NCI-H2196 (cell line): ENCODE measurements around the gene IL12B.
"Not testable (repeated sequence)": the region's sequence is repeated elsewhere in the genome, so short reads cannot be mapped to it uniquely, and the experiment has no call there.

Experiments used
- DNase-seq: peaks from one replicate; lab custom pipeline; 2025; ENCODE audit not compliant: unreplicated experiment; lab: John Stamatoyannopoulos, UW

Gene IL12B

GRCh38 chr5:159333545-159333925, 3.2 kb upstream of the IL12B start:
- no peak for DNase-seq

GRCh38 chr5:159332800-159333544, 2.7 kb upstream of the IL12B start:
- no peak for DNase-seq

- DNase-seq: peak; percentile 7
Measured at GRCh38 chr5:159331093-159331973, 1.0 kb upstream of the IL12B start.

- no peak for DNase-seq
Measured at GRCh38 chr5:159324986-159325385, 5.3 kb downstream of the IL12B start.

- no peak for DNase-seq
Measured at GRCh38 chr5:159324102-159324755, 6.1 kb downstream of the IL12B start.

- DNase-seq: no peak
Measured at GRCh38 chr5:159322180-159322579, 8.1 kb downstream of the IL12B start.

GRCh38 chr5:159319832-159320231, 10.5 kb downstream of the IL12B start:
- no peak for DNase-seq

- DNase-seq: no peak
Measured at GRCh38 chr5:159319363-159319762, 10.9 kb downstream of the IL12B start.

GRCh38 chr5:159318448-159318847, 11.8 kb downstream of the IL12B start:
- no peak for DNase-seq

GRCh38 chr5:159317849-159318248, 12.4 kb downstream of the IL12B start:
- no peak for DNase-seq

GRCh38 chr5:159316519-159317383, 13.5 kb downstream of the IL12B start:
- peak; percentile 10 for DNase-seq

- no peak for DNase-seq
Measured at GRCh38 chr5:159313197-159313596, 17.1 kb downstream of the IL12B start.

- no peak for DNase-seq
Measured at GRCh38 chr5:159311063-159311462, 19.2 kb downstream of the IL12B start.

GRCh38 chr5:159310511-159310910, 19.8 kb downstream of the IL12B start:
- DNase-seq: no peak

- no peak for DNase-seq
Measured at GRCh38 chr5:159309689-159310433, 20.4 kb downstream of the IL12B start.

GRCh38 chr5:159304961-159305595, 25.2 kb downstream of the IL12B start:
- DNase-seq: no peak

- DNase-seq: no peak
Measured at GRCh38 chr5:159303286-159303685, 27.0 kb downstream of the IL12B start.

GRCh38 chr5:159301929-159302860, 28.1 kb downstream of the IL12B start:
- not testable (repeated sequence) for DNase-seq
